Central memory CD4-positive, alpha-beta T cell (primary cell): Measurements from ENCODE around the gene RIN1.
"Not testable (repeated sequence)": the region's sequence is repeated elsewhere in the genome, so short reads cannot be mapped to it uniquely, and the experiment has no call there.

Source experiments
- DNase-seq: peaks from one replicate; pipeline ENCODE4 v3.0.0; 2022
- total RNA-seq, 3 experiments: gene quantifications; one replicate each; lab custom pipeline; 2026; lab: John Stamatoyannopoulos, UW

RIN1 gene, protein sequence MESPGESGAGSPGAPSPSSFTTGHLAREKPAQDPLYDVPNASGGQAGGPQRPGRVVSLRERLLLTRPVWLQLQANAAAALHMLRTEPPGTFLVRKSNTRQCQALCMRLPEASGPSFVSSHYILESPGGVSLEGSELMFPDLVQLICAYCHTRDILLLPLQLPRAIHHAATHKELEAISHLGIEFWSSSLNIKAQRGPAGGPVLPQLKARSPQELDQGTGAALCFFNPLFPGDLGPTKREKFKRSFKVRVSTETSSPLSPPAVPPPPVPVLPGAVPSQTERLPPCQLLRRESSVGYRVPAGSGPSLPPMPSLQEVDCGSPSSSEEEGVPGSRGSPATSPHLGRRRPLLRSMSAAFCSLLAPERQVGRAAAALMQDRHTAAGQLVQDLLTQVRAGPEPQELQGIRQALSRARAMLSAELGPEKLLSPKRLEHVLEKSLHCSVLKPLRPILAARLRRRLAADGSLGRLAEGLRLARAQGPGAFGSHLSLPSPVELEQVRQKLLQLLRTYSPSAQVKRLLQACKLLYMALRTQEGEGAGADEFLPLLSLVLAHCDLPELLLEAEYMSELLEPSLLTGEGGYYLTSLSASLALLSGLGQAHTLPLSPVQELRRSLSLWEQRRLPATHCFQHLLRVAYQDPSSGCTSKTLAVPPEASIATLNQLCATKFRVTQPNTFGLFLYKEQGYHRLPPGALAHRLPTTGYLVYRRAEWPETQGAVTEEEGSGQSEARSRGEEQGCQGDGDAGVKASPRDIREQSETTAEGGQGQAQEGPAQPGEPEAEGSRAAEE
- 1.3 to 6.5 (median 5.2) reads per million in 3 experiments for total RNA-seq

- no peak for DNase-seq
Observed at GRCh38 chr11:66336234-66337102, at the start of gene RIN1. Gene RIN1 (minus strand): TSS chr11:66336434. CDS start chr11:66336402, 32 bp downstream.

GRCh38 chr11:66384316-66384715, 48.1 kb upstream of the RIN1 start:
- not testable (repeated sequence) for DNase-seq

DNA sequence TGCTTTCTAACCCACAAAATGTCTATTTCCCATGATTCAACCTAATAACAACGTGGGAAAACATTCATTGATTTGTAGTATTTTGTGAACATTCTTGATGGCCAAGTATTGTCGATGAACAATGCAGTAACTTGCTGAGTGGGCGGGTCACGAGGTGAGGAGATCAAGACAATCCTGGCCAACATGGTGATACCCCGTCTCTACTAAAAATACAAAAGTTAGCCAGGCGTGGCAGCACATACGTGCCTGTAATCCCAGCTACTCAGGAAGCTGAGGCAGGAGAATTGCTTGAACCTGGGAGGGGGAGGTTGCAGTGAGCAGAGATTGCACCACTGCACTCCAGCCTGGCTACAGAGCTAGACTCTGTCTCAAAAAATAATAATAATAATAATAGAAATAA, 44.0 kb upstream of the RIN1 start:
- DNase-seq: not testable (repeated sequence)

DNA sequence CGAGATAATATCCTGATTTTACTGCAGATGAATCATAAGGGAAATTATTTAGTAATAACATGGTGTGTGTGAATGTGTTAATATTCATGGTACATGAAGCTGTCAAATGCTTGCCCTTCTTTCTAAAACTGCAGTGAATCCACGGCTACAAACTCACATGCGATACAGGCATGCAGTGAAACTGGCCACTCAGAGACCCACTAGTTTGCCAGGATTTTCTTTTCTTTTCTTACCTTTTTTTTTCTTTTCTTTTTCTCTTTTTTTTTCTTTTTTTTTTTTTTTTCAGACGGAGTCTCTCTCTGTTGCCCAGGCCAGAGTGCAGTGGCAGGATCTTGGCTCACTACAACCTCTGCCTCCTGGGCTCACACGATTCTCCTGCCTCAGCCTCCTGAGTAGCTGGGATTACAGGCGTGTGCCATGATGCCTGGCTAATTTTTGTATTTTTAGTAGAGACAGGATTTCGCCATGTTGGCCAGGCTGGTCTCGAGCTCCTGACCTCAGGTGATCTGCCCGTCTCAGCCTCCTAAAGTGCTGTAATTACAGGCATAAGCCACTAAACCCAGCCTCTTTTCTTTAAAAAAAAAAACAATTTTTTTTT, 37.6 kb upstream of the RIN1 start:
- not testable (repeated sequence) for DNase-seq

DNA sequence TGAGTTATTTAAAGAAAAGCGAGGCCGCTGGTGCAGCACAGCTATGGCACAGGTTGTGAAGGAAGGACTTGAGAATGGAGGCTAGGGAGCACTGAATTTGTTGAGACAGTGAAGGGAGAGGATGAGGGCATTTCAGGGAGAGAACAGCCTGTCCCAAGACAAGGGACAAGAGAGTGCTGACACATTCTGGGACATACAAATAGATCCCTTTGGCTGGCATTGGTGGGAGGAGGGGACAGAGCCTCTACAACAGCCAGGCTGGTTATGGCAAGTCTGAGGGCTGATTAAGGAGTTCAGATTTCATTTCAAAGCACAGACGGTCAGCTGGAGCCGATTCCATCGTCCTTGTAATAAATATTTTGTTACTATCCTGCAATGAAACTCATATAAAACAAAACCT, 37.0 kb upstream of the RIN1 start:
- DNase-seq: no peak

DNA sequence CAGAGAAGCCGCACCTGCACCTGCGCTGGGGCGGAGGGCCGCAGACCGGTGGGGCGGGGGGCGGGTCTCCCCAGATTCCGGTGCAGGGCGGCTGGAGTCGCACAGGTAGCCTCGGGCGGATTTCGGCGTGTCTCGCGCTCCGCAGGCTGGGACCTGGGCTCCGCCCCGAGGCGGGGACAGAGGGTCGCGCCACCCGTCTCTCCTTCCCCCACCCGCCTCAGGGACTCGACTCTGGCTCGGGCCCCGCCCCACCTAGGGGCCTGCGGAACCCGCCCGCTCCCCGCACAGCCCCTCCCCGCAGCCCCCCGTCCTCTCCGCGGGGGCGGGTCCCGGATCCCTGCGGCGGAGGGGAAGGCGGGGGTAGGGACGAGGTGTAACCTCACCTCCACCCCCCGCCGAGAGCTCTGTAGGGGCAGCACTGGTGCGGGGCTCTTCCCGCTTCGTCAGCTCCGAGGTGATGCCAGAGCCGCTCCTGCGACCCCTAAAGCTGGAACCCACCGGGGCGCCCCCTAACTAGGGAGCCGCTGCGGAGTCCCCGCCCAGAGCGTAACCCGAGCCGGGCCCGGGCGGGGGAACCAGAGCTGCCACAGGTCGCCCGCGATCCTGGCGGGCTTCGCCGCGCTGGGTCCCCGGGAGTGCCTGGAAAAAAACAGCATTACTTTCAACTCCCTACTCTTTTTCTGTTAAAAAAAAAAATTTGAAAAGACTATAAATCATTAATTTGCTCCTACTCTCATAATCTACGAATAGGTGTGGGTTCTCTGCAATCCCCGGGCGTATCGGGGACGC, 35.6 kb upstream of the RIN1 start, which contains the start of gene SLC29A2:
Gene SLC29A2, minus strand, starts transcription at position 134 of the 789 bp plus-strand sequence. CDS start 169 bp downstream, outside the sequence.
- peak; percentile 70 for DNase-seq

GRCh38 chr11:66369073-66369894, 33.0 kb upstream of the RIN1 start:
- DNase-seq: no peak

DNA sequence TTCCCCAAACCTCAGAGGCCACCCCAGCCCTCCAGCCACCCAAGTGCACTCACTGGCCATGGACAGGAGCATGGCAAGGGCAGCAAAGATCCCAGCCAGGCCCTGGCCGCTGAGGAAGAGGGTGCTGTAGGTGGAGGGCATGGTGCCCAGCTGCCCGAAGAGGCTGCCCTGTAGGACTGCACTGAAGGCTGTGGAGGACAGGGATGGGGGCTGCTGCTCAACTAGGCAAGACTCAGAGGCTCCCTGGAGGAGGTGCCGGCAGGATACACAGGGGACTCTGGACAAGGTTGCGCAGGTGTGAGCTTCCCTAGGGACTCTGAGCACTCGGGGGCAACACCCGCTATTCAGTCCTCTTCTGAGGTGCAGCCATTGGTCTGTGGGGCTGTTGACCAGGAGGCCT, 32.2 kb upstream of the RIN1 start:
- DNase-seq: no peak

GRCh38 chr11:66367561-66368312, 31.5 kb upstream of the RIN1 start:
- DNase-seq: no peak

DNA sequence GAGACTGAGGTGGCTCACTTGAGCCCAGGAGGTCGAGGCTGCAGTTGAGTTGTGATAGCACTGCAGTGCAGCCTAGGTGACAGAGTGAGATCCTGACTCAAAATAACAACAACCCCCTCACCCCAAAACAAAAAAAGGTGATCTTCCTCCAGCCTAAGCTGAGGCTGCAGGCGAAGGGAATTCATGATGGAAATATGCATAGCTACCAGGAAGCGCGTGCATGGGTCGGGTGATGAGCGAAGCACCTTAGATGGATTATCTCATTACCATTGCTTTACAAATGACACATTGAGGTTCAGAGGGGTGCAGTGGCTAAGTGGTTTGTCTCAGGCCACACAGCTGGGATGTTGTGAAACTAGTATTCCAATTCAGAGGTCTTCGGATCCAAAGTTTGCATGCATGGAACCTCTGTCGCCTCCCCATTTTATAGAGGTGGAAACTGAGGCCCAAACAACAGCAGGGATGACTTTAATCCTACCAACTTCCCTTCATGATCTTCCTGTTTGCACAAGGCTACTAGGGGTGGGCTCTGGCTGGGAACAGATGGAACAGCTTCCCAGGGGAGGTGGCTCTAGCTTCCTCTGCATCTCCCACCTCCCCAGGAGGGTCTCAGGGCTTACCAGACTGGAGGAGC, 30.7 kb upstream of the RIN1 start:
- no peak for DNase-seq

DNA sequence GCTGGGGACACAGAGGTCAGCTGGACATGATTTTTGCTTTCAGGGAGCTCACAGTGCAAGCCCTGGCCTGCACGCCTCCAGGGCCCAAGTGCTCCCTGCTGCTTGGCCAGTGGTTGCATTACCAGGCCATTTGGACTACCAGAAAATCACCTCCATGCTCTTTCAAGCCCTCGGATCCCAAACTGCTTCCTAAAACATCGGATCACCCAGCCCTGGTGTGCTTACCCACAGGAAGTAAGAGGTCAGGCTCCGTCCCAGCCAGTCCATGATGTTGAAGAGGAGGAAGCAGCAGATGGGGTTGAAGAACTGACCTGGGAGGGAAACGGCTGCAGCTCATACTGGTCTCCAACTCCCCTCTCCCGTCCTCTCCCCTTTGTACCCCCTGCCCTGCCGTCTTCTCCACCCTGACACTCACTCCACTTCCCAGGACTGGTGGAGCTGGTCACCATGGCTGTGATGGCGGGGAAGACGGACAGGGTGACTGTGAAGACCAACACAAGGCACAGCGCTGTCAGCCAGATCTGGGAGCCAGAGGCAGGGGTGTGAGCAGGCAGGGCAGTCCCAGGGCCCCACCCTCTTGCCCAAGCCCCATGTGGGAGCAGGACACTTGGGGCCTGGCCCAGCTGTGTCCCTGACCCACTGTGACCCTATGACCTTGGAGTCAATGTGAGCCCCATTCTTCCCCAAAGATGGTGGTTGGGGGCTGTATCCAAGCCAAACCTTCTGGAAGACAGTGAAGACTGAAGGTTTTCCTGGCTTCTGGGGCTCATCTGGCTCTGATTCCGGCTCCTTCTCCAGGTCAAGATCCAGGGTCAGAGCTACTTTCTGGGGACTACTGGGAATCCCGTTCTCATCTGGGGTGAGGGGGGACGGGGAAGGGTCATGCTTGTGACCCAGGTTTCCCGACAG, 29.7 kb upstream of the RIN1 start:
- no peak for DNase-seq

- no peak for DNase-seq
Observed at GRCh38 chr11:66365166-66365565, 28.9 kb upstream of the RIN1 start.

GRCh38 chr11:66363805-66364535, 27.7 kb upstream of the RIN1 start:
- DNase-seq: peak; percentile 38

DNA sequence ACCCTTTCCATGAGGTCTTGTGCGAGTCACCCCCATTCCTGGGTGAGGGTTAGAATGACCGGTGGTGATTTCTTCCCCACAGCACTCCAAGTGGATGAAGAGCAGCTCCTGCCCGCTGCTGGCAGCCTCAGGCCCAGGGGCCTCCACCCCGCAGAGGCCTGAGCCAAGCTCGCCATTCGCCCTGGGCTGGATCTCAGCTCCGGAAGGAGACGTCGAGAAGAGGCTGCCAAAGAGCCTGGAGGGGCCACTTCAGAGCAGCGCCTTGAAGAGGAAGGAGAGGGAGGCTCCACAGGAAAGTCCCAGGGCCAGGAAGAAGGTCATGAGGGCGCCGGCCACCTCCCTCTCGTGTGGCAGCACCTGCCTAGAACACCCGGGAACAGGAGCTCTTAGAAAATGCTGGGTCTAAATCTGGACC, 27.0 kb upstream of the RIN1 start:
- no peak for DNase-seq

GRCh38 chr11:66362481-66363147, 26.4 kb upstream of the RIN1 start:
- no peak for DNase-seq

DNA sequence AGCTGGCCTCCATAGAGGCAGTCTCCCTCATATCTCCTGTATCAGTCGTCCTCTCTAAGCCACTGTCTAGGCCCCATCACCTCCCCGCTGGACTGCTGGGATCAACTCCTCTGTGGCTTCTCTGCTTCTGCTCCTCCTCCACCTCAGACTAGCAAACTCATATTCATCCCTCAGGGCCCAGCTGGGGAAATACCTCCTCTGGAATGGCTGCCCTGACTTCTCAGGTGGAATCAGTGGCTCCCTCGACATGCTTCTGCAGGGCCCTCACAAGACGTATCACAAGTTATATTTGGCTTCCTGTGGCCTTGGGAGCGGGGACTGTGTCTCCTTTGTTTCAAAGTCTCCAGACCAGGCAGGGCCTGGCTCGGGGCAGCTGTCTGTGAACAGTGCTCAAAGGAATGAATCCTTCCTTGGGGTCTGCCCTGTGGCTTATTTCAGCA, 25.3 kb upstream of the RIN1 start:
- no peak for DNase-seq
